Inflammatory macrophage treated with lipopolysaccharide for 1 hour (primary cell): ENCODE data around the gene AOC1.

Experiments used
- DNase-seq, 2 donors: peaks; one replicate each; pipeline ENCODE4 v3.0.0-alpha.2; 2020 to 2022

The AOC1 gene

GRCh38 chr7:150858236-150859197 is 6.2 kb downstream of the AOC1 start:
- no peak for DNase-seq

GRCh38 chr7:150860291-150860977 is 8.1 kb downstream of the AOC1 start:
- no peak for DNase-seq

GRCh38 chr7:150860978-150861295 is 8.6 kb downstream of the AOC1 start:
- DNase-seq, result no peak

- no peak for DNase-seq
Observed at GRCh38 chr7:150862356-150862755, 10.0 kb downstream of the AOC1 start.

GRCh38 chr7:150863946-150864345 is 11.6 kb downstream of the AOC1 start:
- no peak for DNase-seq

DNA sequence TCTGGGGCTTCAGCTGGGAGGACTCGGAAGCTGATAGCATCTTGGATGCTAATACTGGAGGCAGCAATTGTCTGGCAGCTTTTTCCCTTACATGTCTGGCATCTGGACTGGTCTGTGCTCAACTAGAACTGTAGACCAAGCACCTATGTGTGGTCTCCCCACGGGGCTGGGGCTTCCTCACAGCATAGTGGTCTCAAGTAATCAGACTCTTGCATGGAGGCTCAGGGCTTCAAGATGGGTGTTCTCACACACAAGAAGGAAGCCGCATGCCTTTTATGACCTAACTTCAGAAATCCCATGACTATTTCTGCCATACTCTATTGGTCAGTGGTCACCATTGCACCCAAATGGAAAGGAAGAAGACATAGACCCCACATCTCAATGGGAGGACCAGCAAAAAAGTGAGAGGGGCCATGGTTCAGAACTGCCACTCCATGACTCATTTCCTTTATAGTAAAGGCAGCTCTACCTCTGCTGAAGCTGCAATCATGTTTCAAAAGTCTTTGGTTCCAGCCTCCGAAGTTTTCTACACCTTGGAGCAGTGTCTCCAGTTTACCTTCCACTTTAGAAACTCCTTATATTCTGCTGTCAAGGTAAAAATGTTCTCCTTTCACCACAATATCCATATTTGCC is 14.7 kb downstream of the AOC1 start:
- DNase-seq, result no peak

DNA sequence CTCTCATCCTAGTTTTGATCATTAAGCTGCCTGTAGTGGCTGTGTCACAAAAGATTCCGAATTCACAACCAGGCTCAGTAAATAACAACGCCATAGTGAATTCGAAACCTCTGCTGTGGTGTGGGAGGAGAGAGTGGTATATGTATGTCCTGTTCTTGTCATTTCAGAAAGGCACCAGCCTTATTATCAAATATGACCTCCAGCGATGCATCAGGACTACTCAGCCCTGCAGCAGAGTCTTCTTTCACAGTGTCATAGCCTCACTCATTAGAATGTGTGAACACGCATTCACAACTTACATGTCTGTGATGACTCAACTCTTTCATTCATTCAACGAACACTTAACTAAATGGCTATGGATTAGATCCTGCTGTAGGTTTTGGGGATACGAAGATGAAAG is 15.3 kb downstream of the AOC1 start:
- DNase-seq, result no peak

DNA sequence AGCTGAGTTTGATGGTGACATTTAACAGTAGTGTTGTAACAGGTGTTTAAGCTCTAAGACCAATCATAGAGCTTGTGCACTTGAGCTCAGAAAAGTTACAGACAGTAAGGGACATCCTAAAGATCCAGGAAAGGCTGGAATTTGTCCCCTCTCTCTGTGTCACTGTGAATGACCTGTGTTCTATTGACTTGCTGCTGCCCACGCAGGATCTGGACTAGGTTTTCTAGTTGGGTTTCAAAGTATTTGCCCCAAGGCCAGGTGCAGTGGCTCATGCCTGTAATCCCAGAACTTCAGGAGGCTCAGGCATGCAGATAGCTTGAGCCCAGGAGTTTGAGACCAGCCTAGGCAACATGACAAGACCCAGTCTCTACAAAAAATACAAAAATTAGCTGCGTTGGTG is 17.1 kb downstream of the AOC1 start:
- no peak for DNase-seq

DNA sequence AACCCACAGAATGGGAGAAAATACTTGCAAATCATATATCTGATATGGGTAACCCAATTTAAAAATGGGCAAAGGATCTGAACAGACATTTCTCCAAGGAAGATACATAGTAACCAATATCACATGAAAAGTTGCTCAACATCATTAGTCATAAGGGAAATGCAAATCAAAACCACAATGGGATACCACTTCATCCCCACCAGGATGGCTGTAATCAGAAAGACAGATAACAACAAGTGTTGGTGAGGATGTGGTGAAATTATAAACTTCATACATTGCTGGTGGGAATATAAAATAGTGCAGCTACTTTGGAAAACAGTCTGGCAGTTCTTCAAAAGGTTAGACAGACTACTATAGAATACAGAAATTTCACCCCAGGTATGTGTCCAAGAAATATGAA is 19.3 kb downstream of the AOC1 start:
- peak; percentile 16 to 17 for DNase-seq

GRCh38 chr7:150874401-150875198 is 22.3 kb downstream of the AOC1 start:
- DNase-seq, result no peak

DNA sequence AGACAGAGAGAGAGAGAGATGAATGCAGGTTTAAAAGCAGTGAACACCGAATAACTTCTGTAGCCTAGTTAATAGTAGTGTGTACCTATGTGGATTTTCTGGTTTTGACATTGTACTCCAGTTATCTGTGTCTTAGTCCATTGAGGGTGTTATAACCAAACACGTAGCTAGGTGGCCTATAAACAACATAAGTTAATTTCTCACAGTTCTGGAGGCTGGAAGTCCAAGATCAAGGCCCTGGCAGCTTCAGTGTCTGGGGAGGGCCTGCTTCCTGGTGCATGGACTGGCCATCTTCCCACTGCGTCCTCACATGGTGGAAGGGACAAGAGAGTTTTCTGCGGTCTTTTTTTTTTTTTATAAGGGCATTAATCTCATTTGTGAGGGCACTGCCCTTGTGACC is 23.5 kb downstream of the AOC1 start:
- no peak for DNase-seq

GRCh38 chr7:150876817-150877526 is 24.7 kb downstream of the AOC1 start:
- peak; percentile 73 to 74 for DNase-seq

GRCh38 chr7:150877536-150877935 is 25.2 kb downstream of the AOC1 start:
- no peak for DNase-seq

DNA sequence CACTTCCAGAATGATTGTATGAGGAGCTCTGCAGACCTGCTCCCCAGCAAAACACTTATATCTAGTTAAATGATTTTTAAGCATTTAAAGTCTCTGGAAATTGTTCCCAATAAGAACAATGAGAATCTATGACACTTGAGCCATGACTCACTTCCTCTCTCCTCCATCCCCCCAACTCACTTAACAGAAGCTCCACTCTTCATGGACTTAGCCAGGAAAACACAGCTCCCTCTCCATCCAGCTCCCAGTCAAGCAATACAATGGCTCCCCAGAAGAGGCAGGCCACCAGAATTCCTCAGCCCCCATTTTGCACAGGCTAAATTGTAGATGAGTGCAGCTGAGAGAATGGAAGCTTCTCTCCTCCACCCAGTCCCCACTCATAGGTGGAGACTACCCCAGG is 27.0 kb downstream of the AOC1 start:
- DNase-seq, result no peak

- DNase-seq, result no peak
Observed at GRCh38 chr7:150881189-150881588, 28.9 kb downstream of the AOC1 start.

- no peak for DNase-seq
Observed at GRCh38 chr7:150890853-150891584, 38.7 kb downstream of the AOC1 start.

DNA sequence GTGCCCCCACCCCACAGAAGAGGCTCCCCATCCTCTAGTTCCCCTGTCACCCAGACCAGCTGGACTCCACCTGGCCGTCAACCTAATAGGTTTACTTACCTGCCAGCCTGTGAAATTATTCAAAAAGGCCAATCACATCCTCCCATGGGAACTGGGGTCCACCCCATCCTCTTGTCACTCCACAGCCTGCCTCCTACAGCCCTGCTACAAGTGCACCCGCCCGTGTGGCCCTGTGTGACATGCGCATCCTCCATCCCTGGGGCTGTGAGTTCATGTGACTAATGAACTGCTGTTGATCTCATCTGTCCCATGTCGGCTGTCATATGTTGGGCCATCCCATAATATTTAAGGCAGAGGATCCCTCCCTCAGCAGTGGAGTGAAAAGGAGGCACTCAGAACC is 39.4 kb downstream of the AOC1 start:
- DNase-seq, result no peak

DNA sequence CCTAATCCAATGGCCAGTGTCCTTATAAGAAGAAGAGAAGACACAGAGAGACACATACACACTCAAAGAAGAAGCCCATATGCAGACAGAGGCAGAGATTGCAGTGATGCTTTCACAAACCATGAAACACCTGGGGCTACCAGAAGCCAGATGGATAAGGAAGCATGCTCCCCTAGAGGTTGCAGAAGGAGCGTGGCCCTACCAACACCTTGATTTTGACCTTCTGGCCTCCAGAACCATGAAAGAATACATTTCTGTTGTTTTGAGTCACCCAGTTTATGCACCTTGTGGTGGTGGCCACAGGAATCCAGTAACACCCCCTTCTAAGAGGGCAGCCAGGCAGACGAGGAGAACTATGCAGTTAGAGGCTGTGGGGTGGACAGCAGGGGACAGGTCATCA is 43.5 kb downstream of the AOC1 start:
- no peak for DNase-seq

- no peak for DNase-seq
Observed at GRCh38 chr7:150896562-150897209, 44.4 kb downstream of the AOC1 start.

DNA sequence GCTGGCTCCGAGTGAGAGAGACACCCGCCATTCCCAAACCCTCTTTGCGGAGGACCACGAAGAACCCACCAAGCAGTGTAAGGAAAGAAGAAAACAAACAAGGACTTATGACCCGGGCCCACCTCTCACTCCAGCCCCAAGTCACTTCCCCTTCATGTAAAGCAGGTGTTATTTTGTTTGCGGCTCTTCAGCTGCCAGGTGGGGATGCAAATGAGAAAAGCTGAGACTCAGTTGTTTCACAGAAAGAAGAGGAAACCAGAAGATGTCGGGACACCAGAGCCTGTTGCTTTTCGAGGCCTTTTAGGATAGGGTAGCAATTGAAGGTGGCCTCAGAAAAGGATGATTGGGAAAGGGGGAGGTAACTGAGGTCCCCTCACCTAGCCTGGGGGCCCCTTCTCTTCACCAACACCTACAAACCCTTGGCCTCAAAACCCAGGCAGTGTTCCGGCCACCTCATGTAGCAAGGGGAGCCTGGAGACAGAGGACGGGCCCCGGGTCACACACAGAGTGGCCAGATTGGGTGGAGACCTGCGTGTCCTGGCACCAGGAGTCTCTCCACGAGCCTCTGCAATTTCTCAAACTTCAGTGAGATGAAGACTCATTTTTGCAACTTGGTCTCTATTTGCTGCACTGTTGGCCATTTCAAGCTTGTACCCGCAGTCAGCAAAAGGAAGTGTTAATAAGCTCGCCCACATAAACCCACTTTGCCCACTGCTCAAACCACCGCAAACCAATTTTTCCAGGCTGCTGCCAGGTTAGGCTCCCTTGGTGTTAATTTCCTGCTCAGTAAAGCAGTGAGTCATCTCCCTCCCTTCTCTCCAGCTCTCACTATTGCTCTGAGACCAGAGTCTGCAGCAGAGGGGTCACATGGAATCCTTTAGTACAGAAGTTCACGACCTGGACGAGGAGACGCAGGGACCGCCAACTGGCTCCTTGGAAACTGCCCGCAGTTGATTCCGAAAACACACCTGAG is 45.5 kb downstream of the AOC1 start:
- no peak for DNase-seq
